A549 (cell line): ENCODE results near the gene ELL. TPM values are rescaled to one million over a fixed set of nuclear protein-coding genes. Genes with fewer than 3 reads are reported as not detected.

Experiments
- ATAC-seq, 2 experiments: fragments of 200-7000 bp in 1 of 2; fragments of >200 bp in 1 of 2; cut with Nextera tagmentation in 1 of 2; cut with Tn5 transposase in 1 of 2; 3 replicates each; pipeline versions ENCODE4 v1.8.0 to v1.9.1; 2018 to 2020; ENCODE audit warnings: mild to moderate bottlenecking in 1 of 2, moderate library complexity in 1 of 2
- CTCF ChIA-PET: fragments of 300-600 bp; sonication (Branson Sonifier 250); formaldehyde crosslinking; extraction: SDS; loops from one replicate; lab custom pipeline; 2021; ENCODE audit warnings: antibody characterized with exemption, inconsistent platforms; lab: Yijun Ruan, JAX
- POLR2A ChIA-PET: fragments of 350-600 bp; formaldehyde crosslinking; extraction: SDS; loops from one replicate; lab custom pipeline; 2021; ENCODE audit warnings: antibody characterized with exemption, inconsistent platforms; lab: Yijun Ruan, JAX
- DNase-seq, 2 experiments: peaks; one replicate each; pipeline versions ENCODE4 v3.0.0 to v3.0.0-alpha.2; 2011 to 2016; ENCODE audit warnings: low read depth in 1 of 2, low spot score in 1 of 2
- FAIRE-seq: peaks from 2 replicates; lab custom pipeline; 2011; peaks lifted over from hg19 to GRCh38; lab: Jason Lieb, UNC
- H3K27ac ChIP-seq, 2 experiments: fragments of >200 bp; sonication (Bioruptor Twin); formaldehyde crosslinking; 3 replicates each; pipeline ENCODE4 v1.5.1; 2016 to 2017
- H3K4me1 ChIP-seq: fragments of >200 bp; sonication (Bioruptor Twin); formaldehyde crosslinking; 3 replicates; pipeline ENCODE4 v1.6.1; 2016
- H3K4me2 ChIP-seq: fragments of >200 bp; sonication (Bioruptor Twin); formaldehyde crosslinking; 3 replicates; pipeline ENCODE4 v1.6.1; 2016
- H3K4me3 ChIP-seq: fragments of >200 bp; sonication (Bioruptor Twin); formaldehyde crosslinking; 3 replicates; pipeline ENCODE4 v1.5.1; 2016
- H3K9me3 ChIP-seq: fragments of >200 bp; sonication (Bioruptor Twin); formaldehyde crosslinking; 3 replicates; pipeline ENCODE4 v1.6.1; 2016
- CEBPB ChIP-seq, 2 experiments: fragments of >200 bp in 1 of 2; sonication (Bioruptor Twin) in 1 of 2; formaldehyde crosslinking in 1 of 2; IDR thresholded peaks; 2 replicates each; pipeline ENCODE4 v1.6.1; 2012 to 2016
- CHD2 ChIP-seq: fragments of 150-350 bp; IDR thresholded peaks from 2 replicates; pipeline ENCODE4 v1.6.1; 2014; ENCODE audit warnings: low read length; ENCODE audit not compliant: partially characterized antibody
- FOXS1 ChIP-seq: fragments of 250-450 bp; sonication (Bioruptor Pico); IDR thresholded peaks from 2 replicates; pipeline ENCODE4 v1.5.0; 2020; ENCODE audit warnings: mild to moderate bottlenecking, moderate library complexity
- GATA3 ChIP-seq: IDR thresholded peaks from 2 replicates; pipeline ENCODE4 v1.6.1; 2012; ENCODE audit warnings: borderline replicate concordance
- MAZ ChIP-seq: fragments of 150-350 bp; IDR thresholded peaks from 2 replicates; pipeline ENCODE4 v1.6.1; 2014; ENCODE audit warnings: antibody characterized with exemption, low read depth, low read length, borderline replicate concordance
- MYC ChIP-seq: IDR thresholded peaks from 2 replicates; pipeline ENCODE4 v1.6.1; 2012; ENCODE audit warnings: mild to moderate bottlenecking, inconsistent platforms, low read length, improper control_type of control experiment, borderline replicate concordance
- POLR2A ChIP-seq: IDR thresholded peaks from 2 replicates; pipeline ENCODE4 v1.6.1; 2012; ENCODE audit warnings: mild to moderate bottlenecking, low read length
- POLR2AphosphoS2 ChIP-seq: conservative IDR thresholded peaks from 2 replicates; pipeline ENCODE4 v1.6.1; 2012; ENCODE audit warnings: low read length, improper control_type of control experiment, inconsistent platforms
- RARB ChIP-seq: fragments of 250-450 bp; sonication (Bioruptor Pico); IDR thresholded peaks from 2 replicates; pipeline ENCODE4 v1.8.0; 2021; ENCODE audit warnings: mild to moderate bottlenecking, moderate library complexity
- RCOR1 ChIP-seq: fragments of 150-350 bp; IDR thresholded peaks from 2 replicates; pipeline ENCODE4 v1.6.1; 2014; ENCODE audit warnings: antibody characterized with exemption, low read length, low read depth
- RFX5 ChIP-seq: fragments of 450-650 bp; IDR thresholded peaks from 2 replicates; pipeline ENCODE4 v1.7.1; 2014; ENCODE audit warnings: antibody characterized with exemption, mild to moderate bottlenecking, moderate library complexity
- RNF2 ChIP-seq: fragments of 200-600 bp; sonication (generic); IDR thresholded peaks from 2 replicates; pipeline ENCODE4 v1.6.1; 2016; ENCODE audit warnings: low read depth, mild to moderate bottlenecking, antibody characterized with exemption, moderate library complexity, borderline replicate concordance
- SMC3 ChIP-seq: fragments of >200 bp; sonication (Bioruptor Twin); formaldehyde crosslinking; IDR thresholded peaks from 3 replicates; pipeline ENCODE4 v1.6.1; 2018; ENCODE audit warnings: inconsistent platforms
- WGBS: methylation state at CpG from one replicate; pipeline ENCODE4 v1.1.6; 2017; ENCODE audit errors: missing lambda C conversion rate; 5-methylcytosine and 5-hydroxymethylcytosine counted together
- polyA plus RNA-seq, 4 experiments: library from polyadenylated mRNA; depleted of rRNA in 3 of 4; stranded (reverse); fragments of >200 nt; fragmentation: RNase III in 1 of 4; extraction: RNeasy Plus Mini Kit Qiagen cat#74134 plus additional on column Dnase treatment in 1 of 4; gene quantifications; 2 replicates in 3 of 4; 3 replicates in 1 of 4; pipeline ENCODE4 v1.2.3, GENCODE V29; 2011 to 2017
- TF ChIP-seq, protein P1 (sequence below): fragments of 150-350 bp; IDR thresholded peaks from 2 replicates; pipeline ENCODE4 v1.6.1; 2014; ENCODE audit warnings: low read depth, mild to moderate bottlenecking, low read length
- TF ChIP-seq, protein P2 (sequence below): fragments of 250-450 bp; sonication (Bioruptor Pico); IDR thresholded peaks from 2 replicates; pipeline ENCODE4 v1.5.0; 2021; ENCODE audit warnings: mild to moderate bottlenecking, moderate library complexity, borderline replicate concordance
- TF ChIP-seq, protein P3 (sequence below): fragments of 450-650 bp; IDR thresholded peaks from 2 replicates; pipeline ENCODE4 v1.6.1; 2014; ENCODE audit warnings: antibody characterized with exemption
- TF ChIP-seq, protein P4 (sequence below): IDR thresholded peaks from 2 replicates; pipeline ENCODE4 v1.6.1; 2012; ENCODE audit warnings: low read depth, borderline replicate concordance
- TF ChIP-seq, protein P5 (sequence below): fragments of 200-600 bp; sonication (generic); IDR thresholded peaks from 2 replicates; pipeline ENCODE4 v1.6.1; 2016; ENCODE audit warnings: antibody characterized with exemption, mild to moderate bottlenecking, moderate library complexity
- TF ChIP-seq, protein P6 (sequence below): IDR thresholded peaks from 2 replicates; pipeline ENCODE4 v1.6.1; 2012

Gene ELL
- polyA plus RNA-seq, 2 of the 4 experiments (the other 2 are of a cell fraction): 1.6 to 3.6 TPM

DNA sequence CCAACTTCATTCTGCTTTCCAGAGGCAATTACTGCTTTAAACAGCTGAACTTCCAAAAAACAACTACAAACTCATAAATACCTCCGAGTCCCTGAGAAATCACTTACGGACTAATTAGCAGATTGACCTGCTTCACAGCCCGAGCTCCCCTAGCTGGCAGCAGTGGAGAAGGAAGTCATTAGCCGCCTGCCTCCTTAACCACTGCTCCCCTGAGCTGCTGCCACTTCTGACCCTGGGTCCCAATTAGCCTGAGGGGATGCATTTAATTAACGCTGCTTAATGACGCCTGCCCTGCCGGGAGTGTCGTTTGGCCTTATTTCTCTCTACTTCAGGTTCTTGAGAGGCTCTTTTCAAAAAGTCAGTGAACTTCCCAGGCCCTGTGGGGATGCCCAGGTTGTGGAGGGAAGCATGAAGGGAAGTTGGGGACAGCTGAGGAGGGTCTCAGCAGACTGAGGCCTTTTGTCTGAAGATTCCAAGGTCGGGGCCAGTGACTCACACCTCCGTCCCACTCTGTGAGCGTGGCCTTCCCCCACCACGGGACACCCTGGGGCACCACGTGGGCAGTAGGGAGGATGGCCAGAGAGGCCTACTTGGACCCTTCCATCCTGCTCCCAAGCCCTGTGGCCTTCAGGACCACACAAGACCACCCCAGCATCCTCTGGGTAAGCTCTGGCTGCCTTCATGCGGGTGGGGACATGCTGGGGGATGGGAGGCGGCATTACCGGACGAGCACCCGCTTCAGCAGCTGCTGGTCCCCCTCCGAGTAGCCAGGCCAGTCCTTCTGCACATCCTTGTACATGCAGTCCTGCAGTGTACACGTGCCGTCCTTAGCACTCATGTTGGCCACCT, 64.2 kb downstream of the ELL start:
- ChIA-PET POLR2A (no interaction called here), CTCF (interaction anchor here (0.6 to 11.5 kb wide), 9 partner anchors 8 to 136 kb away, joined by 3 to 168 read pairs (median 4); partner anchors contain the start of genes REX1BD and SSBP4)
- Histone ChIP-seq H3K4me2 (no peak overlapping the region), H3K9me3 (no peaks in the 10 kb centered on the region), H3K4me3 (no peak overlapping the region), H3K4me1 (peaks cover 24% of the 10 kb centered on the region), H3K27ac (no peak overlapping the region)
- FAIRE-seq (no peak), DNase-seq (no peak), ATAC-seq (no peak)
- TF ChIP-seq GATA3 (no peak), RCOR1 (no peak), POLR2AphosphoS2 (no peak), MYC (no peak), CHD2 (no peak), FOXS1 (CRISPR knock-in tag) (no peak), CEBPB (IDR thresholded peaks at IDR 0.05) (no peak), MAZ (no peak), RARB (CRISPR knock-in tag) (no peak), SMC3 (no peak), RNF2 (no peak), RFX5 (no peak), POLR2A (no peak)
- TF ChIP-seq, protein P1, sequence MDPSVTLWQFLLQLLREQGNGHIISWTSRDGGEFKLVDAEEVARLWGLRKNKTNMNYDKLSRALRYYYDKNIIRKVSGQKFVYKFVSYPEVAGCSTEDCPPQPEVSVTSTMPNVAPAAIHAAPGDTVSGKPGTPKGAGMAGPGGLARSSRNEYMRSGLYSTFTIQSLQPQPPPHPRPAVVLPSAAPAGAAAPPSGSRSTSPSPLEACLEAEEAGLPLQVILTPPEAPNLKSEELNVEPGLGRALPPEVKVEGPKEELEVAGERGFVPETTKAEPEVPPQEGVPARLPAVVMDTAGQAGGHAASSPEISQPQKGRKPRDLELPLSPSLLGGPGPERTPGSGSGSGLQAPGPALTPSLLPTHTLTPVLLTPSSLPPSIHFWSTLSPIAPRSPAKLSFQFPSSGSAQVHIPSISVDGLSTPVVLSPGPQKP: no peak
- TF ChIP-seq, protein P2, sequence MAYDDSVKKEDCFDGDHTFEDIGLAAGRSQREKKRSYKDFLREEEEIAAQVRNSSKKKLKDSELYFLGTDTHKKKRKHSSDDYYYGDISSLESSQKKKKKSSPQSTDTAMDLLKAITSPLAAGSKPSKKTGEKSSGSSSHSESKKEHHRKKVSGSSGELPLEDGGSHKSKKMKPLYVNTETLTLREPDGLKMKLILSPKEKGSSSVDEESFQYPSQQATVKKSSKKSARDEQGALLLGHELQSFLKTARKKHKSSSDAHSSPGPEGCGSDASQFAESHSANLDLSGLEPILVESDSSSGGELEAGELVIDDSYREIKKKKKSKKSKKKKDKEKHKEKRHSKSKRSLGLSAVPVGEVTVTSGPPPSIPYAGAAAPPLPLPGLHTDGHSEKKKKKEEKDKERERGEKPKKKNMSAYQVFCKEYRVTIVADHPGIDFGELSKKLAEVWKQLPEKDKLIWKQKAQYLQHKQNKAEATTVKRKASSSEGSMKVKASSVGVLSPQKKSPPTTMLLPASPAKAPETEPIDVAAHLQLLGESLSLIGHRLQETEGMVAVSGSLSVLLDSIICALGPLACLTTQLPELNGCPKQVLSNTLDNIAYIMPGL (CRISPR knock-in tag): no peak
- TF ChIP-seq, protein P3, sequence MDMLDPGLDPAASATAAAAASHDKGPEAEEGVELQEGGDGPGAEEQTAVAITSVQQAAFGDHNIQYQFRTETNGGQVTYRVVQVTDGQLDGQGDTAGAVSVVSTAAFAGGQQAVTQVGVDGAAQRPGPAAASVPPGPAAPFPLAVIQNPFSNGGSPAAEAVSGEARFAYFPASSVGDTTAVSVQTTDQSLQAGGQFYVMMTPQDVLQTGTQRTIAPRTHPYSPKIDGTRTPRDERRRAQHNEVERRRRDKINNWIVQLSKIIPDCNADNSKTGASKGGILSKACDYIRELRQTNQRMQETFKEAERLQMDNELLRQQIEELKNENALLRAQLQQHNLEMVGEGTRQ: no peak
- TF ChIP-seq, protein P4, sequence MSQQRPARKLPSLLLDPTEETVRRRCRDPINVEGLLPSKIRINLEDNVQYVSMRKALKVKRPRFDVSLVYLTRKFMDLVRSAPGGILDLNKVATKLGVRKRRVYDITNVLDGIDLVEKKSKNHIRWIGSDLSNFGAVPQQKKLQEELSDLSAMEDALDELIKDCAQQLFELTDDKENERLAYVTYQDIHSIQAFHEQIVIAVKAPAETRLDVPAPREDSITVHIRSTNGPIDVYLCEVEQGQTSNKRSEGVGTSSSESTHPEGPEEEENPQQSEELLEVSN: no peak
- TF ChIP-seq, protein P5, sequence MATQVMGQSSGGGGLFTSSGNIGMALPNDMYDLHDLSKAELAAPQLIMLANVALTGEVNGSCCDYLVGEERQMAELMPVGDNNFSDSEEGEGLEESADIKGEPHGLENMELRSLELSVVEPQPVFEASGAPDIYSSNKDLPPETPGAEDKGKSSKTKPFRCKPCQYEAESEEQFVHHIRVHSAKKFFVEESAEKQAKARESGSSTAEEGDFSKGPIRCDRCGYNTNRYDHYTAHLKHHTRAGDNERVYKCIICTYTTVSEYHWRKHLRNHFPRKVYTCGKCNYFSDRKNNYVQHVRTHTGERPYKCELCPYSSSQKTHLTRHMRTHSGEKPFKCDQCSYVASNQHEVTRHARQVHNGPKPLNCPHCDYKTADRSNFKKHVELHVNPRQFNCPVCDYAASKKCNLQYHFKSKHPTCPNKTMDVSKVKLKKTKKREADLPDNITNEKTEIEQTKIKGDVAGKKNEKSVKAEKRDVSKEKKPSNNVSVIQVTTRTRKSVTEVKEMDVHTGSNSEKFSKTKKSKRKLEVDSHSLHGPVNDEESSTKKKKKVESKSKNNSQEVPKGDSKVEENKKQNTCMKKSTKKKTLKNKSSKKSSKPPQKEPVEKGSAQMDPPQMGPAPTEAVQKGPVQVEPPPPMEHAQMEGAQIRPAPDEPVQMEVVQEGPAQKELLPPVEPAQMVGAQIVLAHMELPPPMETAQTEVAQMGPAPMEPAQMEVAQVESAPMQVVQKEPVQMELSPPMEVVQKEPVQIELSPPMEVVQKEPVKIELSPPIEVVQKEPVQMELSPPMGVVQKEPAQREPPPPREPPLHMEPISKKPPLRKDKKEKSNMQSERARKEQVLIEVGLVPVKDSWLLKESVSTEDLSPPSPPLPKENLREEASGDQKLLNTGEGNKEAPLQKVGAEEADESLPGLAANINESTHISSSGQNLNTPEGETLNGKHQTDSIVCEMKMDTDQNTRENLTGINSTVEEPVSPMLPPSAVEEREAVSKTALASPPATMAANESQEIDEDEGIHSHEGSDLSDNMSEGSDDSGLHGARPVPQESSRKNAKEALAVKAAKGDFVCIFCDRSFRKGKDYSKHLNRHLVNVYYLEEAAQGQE: no peak
- TF ChIP-seq, protein P6, sequence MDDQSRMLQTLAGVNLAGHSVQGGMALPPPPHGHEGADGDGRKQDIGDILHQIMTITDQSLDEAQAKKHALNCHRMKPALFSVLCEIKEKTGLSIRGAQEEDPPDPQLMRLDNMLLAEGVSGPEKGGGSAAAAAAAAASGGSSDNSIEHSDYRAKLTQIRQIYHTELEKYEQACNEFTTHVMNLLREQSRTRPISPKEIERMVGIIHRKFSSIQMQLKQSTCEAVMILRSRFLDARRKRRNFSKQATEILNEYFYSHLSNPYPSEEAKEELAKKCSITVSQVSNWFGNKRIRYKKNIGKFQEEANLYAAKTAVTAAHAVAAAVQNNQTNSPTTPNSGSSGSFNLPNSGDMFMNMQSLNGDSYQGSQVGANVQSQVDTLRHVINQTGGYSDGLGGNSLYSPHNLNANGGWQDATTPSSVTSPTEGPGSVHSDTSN: no peak
- 91% methylated on average over 11 of the region's 21 CpGs for WGBS
